ENCODE results near the gene ITGA11. TPM values are rescaled to one million over a fixed set of nuclear protein-coding genes. Genes with fewer than 3 reads are reported as not detected.

Gene ITGA11
- total RNA-seq (2014; rRNA removed; shearing (Covaris generic)) (0.03 TPM in 1 of 2 replicates, not detected in the other), polyA plus RNA-seq (2016; fragmentation: Nextera tagmentation; extraction: Ambion mirVana) (0.14 and 0.40 TPM in 2 replicates)
- long read RNA-seq, partial matches to known transcripts: 0 of 1 reads
- long read RNA-seq, other reads (novel, unspliced or antisense): 1 of 1 reads

- Mint-ChIP-seq H3K4me1 (peaks cover 14% of the 10 kb centered on the region), H3K4me3 (peak within 1 kb of the TSS; percentile 72), H3K9me3 (peaks cover 2% of the 10 kb centered on the region; the same call in 2 of the 3 replicates), H3K36me3 (ENCODE audit: low read depth) (no peaks in the 10 kb centered on the region), H3K27ac (no peak within 1 kb of the TSS), H3K27me3 (ENCODE audit: insufficient read depth, low read depth, poor library complexity) (peaks cover 59% of the 10 kb centered on the region)
- TF ChIP-seq STAT1 (IDR thresholded peaks at IDR 0.05; ENCODE audit: unreplicated experiment) (no peak), EZH2 (IDR thresholded peaks at IDR 0.05; ENCODE audit: low read depth, unreplicated experiment) (peak; percentile 6), ETS1 (IDR thresholded peaks at IDR 0.05) (no peak), CREB1 (CRISPR knock-in tag; IDR thresholded peaks at IDR 0.05; ENCODE audit: low read depth) (0 out of 2 replicates have a peak, but pooled peaks have one; percentile 30), CTCF (conservative IDR thresholded peaks at IDR 0.05; ENCODE audit: low read depth in 2 of 2) (no peak)
- H3F3A ChIP-seq (replicated peaks; ENCODE audit: low read depth): no peaks in the 10 kb centered on the region
- DNase-seq (ENCODE audit: low spot score): peak; percentile 90
- peak; percentile 90 for ATAC-seq
- peaks cover 9% of the 10 kb centered on the region for H3K4me1 ChIP-seq (ENCODE audit: insufficient read depth)
- no peaks in the 10 kb centered on the region for H3K9me2 ChIP-seq (ENCODE audit: insufficient read depth)
- H3K27ac ChIP-seq (ENCODE audit: low read depth): no peak within 1 kb of the TSS
- peak within 1 kb of the TSS; percentile 98 for H2AFZ ChIP-seq
- H3K4me2 ChIP-seq: peak within 1 kb of the TSS; percentile 98
- H3K79me2 ChIP-seq (replicated peaks; ENCODE audit: insufficient read depth): no peaks in the 10 kb centered on the region
- H3K27me3 ChIP-seq (ENCODE audit: insufficient read depth): peaks cover 64% of the 10 kb centered on the region
- peak within 1 kb of the TSS; percentile 76 for H3K4me3 ChIP-seq
- H4K20me1 ChIP-seq (replicated peaks; ENCODE audit: insufficient read depth): no peaks in the 10 kb centered on the region
- H3K36me3 ChIP-seq (ENCODE audit: insufficient read depth): no peaks in the 10 kb centered on the region
Measured at GRCh38 chr15:68431792-68432401, at the start of gene ITGA11. ITGA11 (minus strand) TSS chr15:68432163; CDS start chr15:68432066, 97 bp downstream.

- no peaks in the 10 kb centered on the region for H3K9me2 ChIP-seq (ENCODE audit: insufficient read depth)
- no peak overlapping the region for H2AFZ ChIP-seq
- H3K36me3 Mint-ChIP-seq (ENCODE audit: low read depth): no peaks in the 10 kb centered on the region
- ATAC-seq (no peak), DNase-seq (ENCODE audit: low spot score) (no peak)
- no peak overlapping the region for H3K27ac Mint-ChIP-seq
- no peaks in the 10 kb centered on the region for H3K27me3 ChIP-seq (ENCODE audit: insufficient read depth)
- H3K79me2 ChIP-seq (replicated peaks; ENCODE audit: insufficient read depth): no peaks in the 10 kb centered on the region
- H3K4me1 Mint-ChIP-seq: peaks cover 8% of the 10 kb centered on the region
- H3K4me3 ChIP-seq: no peak overlapping the region
- H3K9me3 Mint-ChIP-seq: peaks cover 3% of the 10 kb centered on the region; the same call in 2 of the 3 replicates
- no peaks in the 10 kb centered on the region for H3K36me3 ChIP-seq (ENCODE audit: insufficient read depth)
- no peaks in the 10 kb centered on the region for H3K4me1 ChIP-seq (ENCODE audit: insufficient read depth)
- H3K27ac ChIP-seq (ENCODE audit: low read depth): no peak overlapping the region
- no peak overlapping the region for H3K4me3 Mint-ChIP-seq
- H3F3A ChIP-seq (replicated peaks; ENCODE audit: low read depth): no peaks in the 10 kb centered on the region
- H3K27me3 Mint-ChIP-seq (ENCODE audit: insufficient read depth, low read depth, poor library complexity): peaks cover 7% of the 10 kb centered on the region
- no peak overlapping the region for H3K4me2 ChIP-seq
- H4K20me1 ChIP-seq (replicated peaks; ENCODE audit: insufficient read depth): no peaks in the 10 kb centered on the region
- TF ChIP-seq ZNF114 (CRISPR knock-in tag; IDR thresholded peaks at IDR 0.05) (no peak), ETS1 (IDR thresholded peaks at IDR 0.05) (no peak), CREB1 (CRISPR knock-in tag; IDR thresholded peaks at IDR 0.05; ENCODE audit: low read depth) (no peak), POLR2AphosphoS5 (IDR thresholded peaks at IDR 0.05; ENCODE audit: low read depth) (no peak), EZH2phosphoT487 (IDR thresholded peaks at IDR 0.05; ENCODE audit: unreplicated experiment) (no peak), ZNF331 (CRISPR knock-in tag; IDR thresholded peaks at IDR 0.05; ENCODE audit: low read depth) (no peak), CTCF (conservative IDR thresholded peaks at IDR 0.05; ENCODE audit: low read depth in 2 of 2) (no peak), EZH2 (IDR thresholded peaks at IDR 0.05; ENCODE audit: low read depth, unreplicated experiment) (no peak), STAT1 (IDR thresholded peaks at IDR 0.05; ENCODE audit: unreplicated experiment) (no peak)
Measured at GRCh38 chr15:68481321-68481720, 49.4 kb upstream of the ITGA11 start.

Data from GM23338 (cell line).